GM18951 (cell line): Measurements from ENCODE around the gene SYNE1.
"Not testable (repeated sequence)": the region's sequence is repeated elsewhere in the genome, so short reads cannot be mapped to it uniquely, and the experiment has no call there.

ENCODE experiments used
- POLR2A ChIP-seq: IDR thresholded peaks from 4 replicates; pipeline ENCODE4 v1.6.1; 2011; ENCODE audit warnings: mild to moderate bottlenecking; ENCODE audit not compliant: insufficient read length, insufficient read depth; ENCODE audit errors: extremely low read depth
- in situ Hi-C: fragments of 300-500 bp; cut with MboI; formaldehyde crosslinking; loops from one replicate; pipeline ENCODE4 v1.12.0; 2022; ENCODE audit warnings: low sequenced_read_pairs, mixed read lengths, inconsistent platforms; ENCODE audit not compliant: unreplicated experiment

SYNE1 gene

GRCh38 chr6:152329638-152330448 is 307.3 kb downstream of the SYNE1 start:
- in situ Hi-C loops: no loop called here
- TF ChIP-seq POLR2A: no peak

- in situ Hi-C loops: not testable (repeated sequence)
These were observed 309.0 kb downstream of the SYNE1 start for GRCh38 chr6:152328200-152328599.

- no peak for TF ChIP-seq POLR2A
- in situ Hi-C loops: no loop called here
These were observed 313.8 kb downstream of the SYNE1 start for GRCh38 chr6:152323376-152323775.

- in situ Hi-C loops: no loop called here
- no peak for TF ChIP-seq POLR2A
These were observed 318.9 kb downstream of the SYNE1 start for GRCh38 chr6:152318278-152318677.

GRCh38 chr6:152316024-152316423 is 321.1 kb downstream of the SYNE1 start:
- no peak for TF ChIP-seq POLR2A
- in situ Hi-C loops: no loop called here

- TF ChIP-seq POLR2A: no peak
- in situ Hi-C loops: no loop called here
These were observed 322.7 kb downstream of the SYNE1 start for GRCh38 chr6:152314483-152314832.

GRCh38 chr6:152313542-152314482 is 323.4 kb downstream of the SYNE1 start:
- TF ChIP-seq POLR2A: no peak
- in situ Hi-C loops: no loop called here

- no peak for TF ChIP-seq POLR2A
- in situ Hi-C loops: no loop called here
These were observed 324.7 kb downstream of the SYNE1 start for GRCh38 chr6:152312434-152312833.

- in situ Hi-C loops: no loop called here
- no peak for TF ChIP-seq POLR2A
These were observed 326.7 kb downstream of the SYNE1 start for GRCh38 chr6:152310371-152310954.

GRCh38 chr6:152309648-152310047 is 327.5 kb downstream of the SYNE1 start:
- in situ Hi-C loops: no loop called here
- TF ChIP-seq POLR2A: no peak

GRCh38 chr6:152309006-152309405 is 328.2 kb downstream of the SYNE1 start:
- TF ChIP-seq POLR2A: no peak
- in situ Hi-C loops: no loop called here

- no peak for TF ChIP-seq POLR2A
- in situ Hi-C loops: no loop called here
These were observed 328.9 kb downstream of the SYNE1 start for GRCh38 chr6:152308306-152308705.

GRCh38 chr6:152305672-152306071 is 331.5 kb downstream of the SYNE1 start:
- no peak for TF ChIP-seq POLR2A
- in situ Hi-C loops: no loop called here
